GM13976 (cell line): ENCODE results near the gene TBC1D19.

ENCODE experiments used
- DNase-seq: peaks from one replicate; pipeline ENCODE4 v3.0.0; 2012; ENCODE audit warnings: low spot score
- CTCF ChIP-seq: IDR thresholded peaks from 2 replicates; pipeline ENCODE4 v1.5.1; 2012; ENCODE audit warnings: borderline replicate concordance, mild to moderate bottlenecking; ENCODE audit not compliant: insufficient read depth; ENCODE audit errors: extremely low read depth, missing control alignments, control extremely low read depth
- in situ Hi-C: fragments of 300-500 bp; cut with MboI; formaldehyde crosslinking; loops from one replicate; pipeline ENCODE4 v1.12.0; 2022; ENCODE audit warnings: low sequenced_read_pairs, mixed read lengths, inconsistent platforms; ENCODE audit not compliant: unreplicated experiment

TBC1D19 gene

GRCh38 chr4:26785810-26786209 is 201.9 kb downstream of the TBC1D19 start:
- in situ Hi-C loops, result no loop called here
- DNase-seq, result no peak
- no peak for TF ChIP-seq CTCF

GRCh38 chr4:26786916-26787315 is 203.0 kb downstream of the TBC1D19 start:
- no peak for DNase-seq
- in situ Hi-C loops, result no loop called here
- no peak for TF ChIP-seq CTCF

GRCh38 chr4:26787461-26788340 is 203.8 kb downstream of the TBC1D19 start:
- in situ Hi-C loops, result no loop called here
- peak; percentile 28 for TF ChIP-seq CTCF
- no peak for DNase-seq

- DNase-seq, result no peak
- in situ Hi-C loops, result no loop called here
- TF ChIP-seq CTCF, result no peak
These were observed 204.5 kb downstream of the TBC1D19 start for GRCh38 chr4:26788341-26788733.

- no peak for DNase-seq
- no peak for TF ChIP-seq CTCF
- in situ Hi-C loops, result no loop called here
These were observed 205.3 kb downstream of the TBC1D19 start for GRCh38 chr4:26789208-26789607.

GRCh38 chr4:26791346-26791745 is 207.5 kb downstream of the TBC1D19 start:
- in situ Hi-C loops, result no loop called here
- DNase-seq, result no peak
- TF ChIP-seq CTCF, result no peak
